ENCODE data around the gene MIER3. TPM values are rescaled to one million over a fixed set of nuclear protein-coding genes. Genes with fewer than 3 reads are reported as not detected.

The MIER3 gene
- total and polyA plus RNA-seq, 2 of the 13 experiments (the other 11 are each of a cell fraction or from before 2014, with no cell fraction given): 14.6 to 38.8 TPM

DNA sequence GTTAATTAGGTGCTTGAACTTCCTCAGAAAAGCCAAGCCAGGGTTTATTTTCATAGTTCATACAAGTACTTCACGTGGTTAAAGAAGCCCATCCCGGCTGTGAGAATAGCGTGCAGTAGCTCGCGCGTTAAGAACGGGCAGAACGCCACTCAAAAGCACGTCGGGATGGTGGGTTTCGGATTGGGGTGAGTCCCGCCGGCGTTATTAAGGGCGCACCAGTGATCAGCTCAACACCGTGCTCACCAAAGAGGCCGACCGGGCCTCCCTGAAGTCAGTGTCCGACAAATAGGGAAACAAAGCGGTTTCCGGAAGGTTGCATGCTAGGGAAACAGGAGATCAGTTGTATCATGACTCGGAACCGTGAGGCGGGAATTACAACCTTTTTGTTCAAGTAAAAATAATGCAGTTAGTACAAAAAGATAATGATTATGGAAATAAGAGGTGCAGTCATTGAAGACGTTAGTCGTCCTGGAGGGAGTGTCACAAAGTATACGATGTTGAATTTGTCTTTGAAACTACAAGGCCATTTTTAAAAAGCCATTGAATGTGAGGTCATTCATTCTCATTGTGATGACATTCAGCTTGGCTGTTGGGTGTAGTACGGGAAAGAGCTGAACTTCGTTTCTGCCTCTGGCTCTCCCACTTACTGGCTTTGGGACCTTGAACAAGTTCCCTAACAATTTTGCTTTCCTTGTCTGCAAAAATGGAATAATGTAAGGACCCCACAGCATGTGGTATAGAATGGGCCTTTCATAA lies 41.5 kb downstream of the MIER3 start (continued):
- no peak; the same call in 1 of the 2 replicates for TF ChIP-seq NFIC (IDR thresholded peaks at IDR 0.05; ENCODE audit: low read length)
- 0 out of 2 replicates have a peak, but pooled peaks have one; percentile 8 for TF ChIP-seq CCDC6 (CRISPR knock-in tag; IDR thresholded peaks at IDR 0.05)
- peak; percentile 7; the same call in 1 of the 2 replicates for TF ChIP-seq MYC (CRISPR knock-in tag; IDR thresholded peaks at IDR 0.05; ENCODE audit: borderline replicate concordance)
- no peak for TF ChIP-seq ZNF143 (CRISPR knock-in tag; IDR thresholded peaks at IDR 0.05)
- no peak; the same call in 1 of the 2 replicates for TF ChIP-seq NFKBIZ (CRISPR knock-in tag; IDR thresholded peaks at IDR 0.05)
- TF ChIP-seq ZNF687 (CRISPR knock-in tag; IDR thresholded peaks at IDR 0.05): peak; percentile 4
- TF ChIP-seq ZNF557 (CRISPR knock-in tag; IDR thresholded peaks at IDR 0.05): no peak
- no peak for TF ChIP-seq CERS6 (CRISPR knock-in tag; IDR thresholded peaks at IDR 0.05)
- TF ChIP-seq RXRB (CRISPR knock-in tag; IDR thresholded peaks at IDR 0.05; ENCODE audit: borderline replicate concordance): no peak; the same call in 1 of the 2 replicates
- peak; percentile 13; the same call in 1 of the 2 replicates for TF ChIP-seq ZNF441 (CRISPR knock-in tag; IDR thresholded peaks at IDR 0.05; ENCODE audit: borderline replicate concordance)
- TF ChIP-seq ZNF24 (IDR thresholded peaks at IDR 0.05): no peak
- TF ChIP-seq SALL1 (CRISPR knock-in tag; IDR thresholded peaks at IDR 0.05): peak; percentile 45; the same call in 1 of the 2 replicates
- no peak for TF ChIP-seq KLF9 (CRISPR knock-in tag; IDR thresholded peaks at IDR 0.05; ENCODE audit: low read depth)
- no peak for TF ChIP-seq CBX1 (IDR thresholded peaks at IDR 0.05; ENCODE audit: low read depth)
- TF ChIP-seq AHDC1 (CRISPR knock-in tag; IDR thresholded peaks at IDR 0.05; ENCODE audit: borderline replicate concordance): peak; percentile 18; the same call in 1 of the 2 replicates
- TF ChIP-seq, protein P1, sequence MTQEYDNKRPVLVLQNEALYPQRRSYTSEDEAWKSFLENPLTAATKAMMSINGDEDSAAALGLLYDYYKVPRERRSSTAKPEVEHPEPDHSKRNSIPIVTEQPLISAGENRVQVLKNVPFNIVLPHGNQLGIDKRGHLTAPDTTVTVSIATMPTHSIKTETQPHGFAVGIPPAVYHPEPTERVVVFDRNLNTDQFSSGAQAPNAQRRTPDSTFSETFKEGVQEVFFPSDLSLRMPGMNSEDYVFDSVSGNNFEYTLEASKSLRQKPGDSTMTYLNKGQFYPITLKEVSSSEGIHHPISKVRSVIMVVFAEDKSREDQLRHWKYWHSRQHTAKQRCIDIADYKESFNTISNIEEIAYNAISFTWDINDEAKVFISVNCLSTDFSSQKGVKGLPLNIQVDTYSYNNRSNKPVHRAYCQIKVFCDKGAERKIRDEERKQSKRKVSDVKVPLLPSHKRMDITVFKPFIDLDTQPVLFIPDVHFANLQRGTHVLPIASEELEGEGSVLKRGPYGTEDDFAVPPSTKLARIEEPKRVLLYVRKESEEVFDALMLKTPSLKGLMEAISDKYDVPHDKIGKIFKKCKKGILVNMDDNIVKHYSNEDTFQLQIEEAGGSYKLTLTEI (CRISPR knock-in tag; conservative IDR thresholded peaks at IDR 0.05): no peak
- no peak for TF ChIP-seq KLF12 (CRISPR knock-in tag; IDR thresholded peaks at IDR 0.05; ENCODE audit: borderline replicate concordance)
